HS-5 (cell line): Measurements from ENCODE around the gene CDK1.
A peak's percentile ranks its signal among the peaks of the same experiment; 100 is the strongest.
"Not testable (repeated sequence)": the region's sequence is repeated elsewhere in the genome, so short reads cannot be mapped to it uniquely, and the experiment has no call there.

ENCODE experiments used
- DNase-seq: peaks from one replicate; pipeline ENCODE4 v3.0.0-alpha.2; 2012; ENCODE audit warnings: low read depth

CDK1 gene

DNA sequence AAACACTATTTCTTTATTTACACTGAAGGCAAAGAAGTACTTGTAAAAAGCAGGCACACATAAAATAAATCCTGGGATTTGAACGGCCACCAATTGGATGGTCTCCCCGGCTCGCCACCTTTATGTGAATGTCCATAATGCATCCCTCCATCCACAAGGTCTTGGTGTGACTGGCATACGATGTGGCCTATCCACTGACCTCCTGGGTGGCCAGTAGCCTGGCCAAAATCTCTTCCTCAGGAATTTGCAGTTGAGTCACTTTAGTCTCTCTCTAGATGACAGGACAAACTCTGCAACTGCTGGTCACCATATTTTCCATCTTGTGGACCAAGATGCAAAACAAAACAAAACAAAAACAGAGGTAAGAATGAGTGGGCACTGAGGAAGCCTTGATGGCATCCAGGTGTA is 39.1 kb downstream of the CDK1 start:
- DNase-seq = no peak

DNA sequence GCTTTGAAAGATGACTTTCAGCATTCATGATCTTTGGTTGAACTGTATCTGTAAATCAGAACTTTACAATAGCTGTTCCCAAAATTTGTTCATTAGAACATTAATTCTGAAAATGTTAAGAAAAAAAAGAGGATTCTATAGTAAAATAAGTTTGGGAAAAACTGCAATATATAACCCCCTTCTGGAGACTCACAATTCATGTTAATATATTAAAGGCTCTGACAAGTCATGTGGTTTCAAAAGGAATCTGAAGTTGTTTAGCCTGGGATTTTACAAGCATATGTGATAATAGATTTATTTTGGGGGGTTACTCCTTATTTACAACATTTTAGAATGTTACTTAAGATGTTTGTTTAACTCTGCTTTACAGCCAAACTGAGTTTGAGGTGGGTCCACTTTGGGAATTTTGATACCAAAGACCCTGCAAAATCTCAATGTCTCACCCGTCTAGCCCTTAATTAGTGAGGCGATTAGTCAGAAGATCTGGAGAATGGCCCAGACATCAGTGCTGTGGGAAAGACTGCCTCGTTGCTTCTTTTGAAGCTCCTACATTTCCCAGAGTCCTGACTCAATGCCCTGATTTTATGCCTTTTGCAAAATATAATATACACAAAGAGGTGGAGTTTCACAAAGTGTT is 40.0 kb downstream of the CDK1 start:
- no peak for DNase-seq

DNA sequence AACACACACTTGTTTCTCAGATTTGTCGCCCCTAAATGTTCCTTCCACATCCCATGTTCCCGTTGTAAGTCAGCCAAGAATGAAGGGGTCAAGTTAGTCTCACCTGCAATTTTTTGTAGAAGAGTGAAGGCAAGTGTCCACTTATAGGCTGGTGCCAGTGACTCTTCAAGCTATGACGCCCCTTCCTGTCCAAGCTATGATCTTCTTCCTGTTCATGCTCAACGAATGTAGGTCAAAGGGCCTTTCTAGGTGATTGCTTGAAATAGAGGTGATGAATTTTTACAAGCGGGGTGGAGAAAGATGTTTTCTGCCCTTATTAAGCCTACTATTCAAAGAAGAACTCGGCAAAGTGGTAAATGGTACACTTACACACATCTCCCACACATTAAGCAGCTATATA is 41.0 kb downstream of the CDK1 start:
- no peak for DNase-seq

DNA sequence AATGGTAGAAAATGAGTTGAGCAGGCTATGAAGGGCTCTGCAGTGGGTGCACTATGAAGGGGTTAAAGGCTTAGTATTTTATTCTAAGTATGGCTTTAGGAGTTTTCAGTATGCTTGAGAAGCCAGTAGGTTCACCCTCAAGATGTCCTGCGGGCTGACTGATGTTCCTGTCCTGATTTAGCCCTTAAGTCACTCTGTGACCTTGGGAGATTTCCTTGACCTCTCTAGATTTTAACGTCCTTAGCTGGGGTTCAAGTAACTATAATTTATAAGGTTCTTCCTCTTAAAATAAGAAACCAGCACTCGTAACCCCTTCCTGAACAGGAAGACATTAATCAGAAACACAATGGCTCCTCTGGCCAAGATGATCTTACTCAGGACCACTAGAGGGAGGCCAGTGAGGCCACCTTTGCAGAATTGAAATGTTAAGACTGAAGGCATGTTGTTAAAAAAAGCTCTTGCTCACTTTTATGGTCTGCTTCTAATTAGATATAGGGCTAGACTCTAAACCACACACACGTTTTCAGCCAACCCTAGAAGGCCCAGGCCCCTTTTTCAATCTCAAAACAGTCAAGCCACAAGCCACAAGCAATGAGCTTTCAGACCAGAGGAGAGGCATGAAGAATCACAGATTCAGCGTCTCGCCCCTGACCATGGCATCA is 41.9 kb downstream of the CDK1 start:
- DNase-seq = no peak

DNA sequence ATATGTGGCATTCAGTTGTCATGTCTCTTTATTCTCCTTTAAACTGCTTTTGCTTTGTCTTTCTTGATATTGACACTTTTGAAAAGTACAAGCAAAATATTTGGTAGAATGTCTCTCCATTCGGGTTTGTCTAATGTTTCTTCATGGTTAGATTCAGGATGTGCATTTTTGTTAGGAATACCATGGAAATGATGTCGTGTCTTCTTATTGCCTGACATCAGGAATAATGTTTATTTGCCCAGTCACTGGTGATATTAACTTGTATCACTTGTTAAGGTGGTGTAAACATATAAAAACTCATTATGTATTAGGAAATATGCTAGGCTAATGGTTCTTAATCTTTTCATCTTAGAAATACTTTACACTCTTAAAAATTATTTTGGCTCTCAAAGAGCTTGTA is 43.4 kb downstream of the CDK1 start:
- no peak for DNase-seq

DNA sequence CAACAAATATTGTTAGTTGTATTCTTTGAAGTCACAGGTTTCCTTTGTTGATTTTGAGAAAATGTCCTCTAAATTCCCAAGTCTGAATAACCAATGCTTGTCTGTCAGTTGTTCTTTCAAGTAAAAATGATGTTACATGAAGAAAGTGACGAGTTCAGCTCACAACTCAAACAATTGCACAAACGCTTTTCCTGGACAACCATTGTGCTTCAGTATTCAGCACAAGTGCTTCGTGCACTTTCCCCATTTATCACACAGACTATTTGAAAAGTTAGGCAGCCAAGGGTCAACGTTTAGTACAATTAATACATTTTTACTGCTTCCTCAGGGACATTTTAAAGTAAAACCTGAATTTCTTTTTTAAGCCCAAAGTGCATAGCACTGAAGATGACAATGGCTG is 44.5 kb downstream of the CDK1 start:
- no peak for DNase-seq

DNA sequence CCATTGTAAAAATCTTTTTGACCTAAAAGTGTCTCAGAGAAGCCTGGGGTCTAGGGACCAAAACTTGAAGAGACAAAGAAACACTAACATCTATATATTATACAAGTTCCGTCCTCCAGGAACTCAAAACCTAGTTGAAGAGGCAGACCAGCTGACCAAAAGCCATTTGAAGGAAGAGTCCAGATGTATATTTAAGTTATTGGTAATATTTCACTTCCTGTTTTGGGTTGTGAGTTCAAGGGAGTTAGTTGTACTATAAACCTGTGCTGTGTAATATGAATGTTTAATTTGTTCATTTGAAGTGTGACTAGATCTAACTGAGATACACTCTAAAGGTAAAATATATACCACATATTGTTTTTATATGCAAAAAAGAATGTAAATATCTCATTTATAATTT is 45.0 kb downstream of the CDK1 start:
- no peak for DNase-seq

DNA sequence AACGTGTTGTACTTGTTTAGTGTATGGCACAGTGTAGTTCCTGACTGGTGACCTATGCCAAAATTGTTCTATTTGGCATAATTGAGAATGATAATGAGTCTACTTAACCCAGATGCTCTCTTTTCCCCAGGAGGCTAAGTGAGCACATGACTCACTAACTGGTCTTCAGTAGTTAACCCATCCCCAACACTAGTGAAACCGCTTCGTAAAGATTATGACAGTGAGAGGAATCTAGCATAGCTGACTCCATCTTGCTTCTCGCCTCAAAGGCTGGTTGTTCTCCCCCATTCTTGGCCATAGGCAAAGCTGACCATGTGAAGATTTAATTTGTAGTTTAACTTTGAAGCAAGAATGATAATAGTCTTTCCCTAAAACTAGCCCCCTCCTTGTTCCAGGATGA is 47.2 kb downstream of the CDK1 start:
- DNase-seq = no peak

DNA sequence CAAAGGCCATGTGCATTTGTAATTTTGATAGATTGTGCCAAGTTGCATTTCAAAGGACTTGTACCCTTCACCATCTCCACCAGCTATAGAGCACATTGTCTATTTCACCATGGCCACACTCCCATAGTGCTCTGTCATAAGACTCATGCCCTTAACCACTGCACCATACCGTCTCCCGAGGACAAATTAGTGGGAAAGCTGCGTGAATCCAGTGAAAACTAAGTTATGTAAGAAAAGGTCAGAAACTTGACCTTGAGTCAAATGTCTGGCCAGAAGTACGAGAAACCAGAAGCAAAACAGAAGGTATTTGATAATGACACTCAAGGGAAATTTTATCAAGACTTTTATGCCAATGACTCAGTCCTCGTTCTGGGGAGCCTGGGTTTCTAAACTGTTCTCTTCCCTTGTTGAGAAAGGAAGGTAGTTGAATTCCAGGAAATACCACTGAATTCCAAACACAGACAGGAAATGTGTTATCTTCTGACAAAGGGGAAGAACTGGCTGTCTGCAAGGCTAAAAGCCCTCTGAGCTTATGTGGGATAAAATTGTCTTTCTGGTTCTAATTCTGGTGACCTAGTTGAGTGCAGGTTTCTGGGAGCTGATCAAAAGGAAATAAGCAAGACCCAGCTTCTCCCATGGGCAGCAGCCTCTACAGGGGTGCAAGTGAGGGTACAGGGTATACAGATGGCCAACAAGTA is 49.7 kb downstream of the CDK1 start:
- DNase-seq = peak; percentile 69

DNA sequence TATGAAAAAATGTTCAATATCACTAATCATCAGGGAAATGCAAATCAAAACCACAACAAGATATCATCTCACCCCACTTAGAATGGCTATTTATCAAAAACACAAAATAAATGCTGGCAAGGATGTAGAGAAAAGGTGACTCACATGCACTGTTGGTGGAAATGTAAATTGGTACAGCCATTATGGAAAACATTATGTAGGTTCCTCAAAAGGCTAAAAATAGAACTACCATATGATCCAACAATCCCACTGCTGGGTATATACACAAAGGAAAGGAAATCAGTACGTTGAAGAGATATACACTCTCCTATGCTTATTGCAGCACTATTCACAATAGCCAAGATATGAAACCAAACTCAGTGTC is 50.2 kb downstream of the CDK1 start:
- DNase-seq = no peak

DNA sequence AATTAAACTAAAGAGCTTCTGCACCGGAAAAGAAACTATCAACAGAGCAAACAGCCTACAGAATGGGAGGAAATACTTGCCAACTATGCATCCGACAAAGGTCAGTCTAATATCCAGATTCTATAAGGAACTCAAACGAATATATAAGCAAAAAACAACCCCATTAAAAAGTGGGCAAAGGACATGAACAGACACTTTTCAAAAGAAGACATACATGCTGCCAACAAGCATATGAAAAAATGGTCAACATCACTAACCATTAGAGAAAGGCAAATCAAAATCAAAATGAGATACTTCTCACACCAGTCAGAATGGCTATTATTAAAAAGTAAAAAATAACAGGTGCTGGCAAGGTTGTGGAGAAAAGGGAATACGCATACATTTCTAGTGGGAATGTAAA is 53.9 kb downstream of the CDK1 start:
- DNase-seq = not testable (repeated sequence)

DNA sequence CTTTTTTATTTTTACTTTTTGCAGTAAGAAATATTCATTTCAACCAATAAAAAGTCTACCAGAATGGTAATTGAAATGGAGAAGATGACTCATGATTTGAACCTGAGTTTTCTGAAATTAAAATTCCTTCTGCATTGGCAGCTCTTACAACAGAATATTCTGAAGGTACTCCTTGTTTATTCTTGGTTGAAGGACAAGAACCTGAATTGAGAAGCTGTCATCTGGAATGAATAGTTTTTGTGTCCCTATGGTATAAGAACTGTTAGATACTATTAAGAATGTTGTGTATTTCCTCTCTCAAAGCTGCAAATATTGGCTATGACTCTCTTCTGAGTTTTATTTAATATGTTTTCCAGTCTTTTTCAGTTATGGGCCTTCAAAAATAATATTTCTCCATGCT is 56.1 kb downstream of the CDK1 start:
- no peak for DNase-seq

DNA sequence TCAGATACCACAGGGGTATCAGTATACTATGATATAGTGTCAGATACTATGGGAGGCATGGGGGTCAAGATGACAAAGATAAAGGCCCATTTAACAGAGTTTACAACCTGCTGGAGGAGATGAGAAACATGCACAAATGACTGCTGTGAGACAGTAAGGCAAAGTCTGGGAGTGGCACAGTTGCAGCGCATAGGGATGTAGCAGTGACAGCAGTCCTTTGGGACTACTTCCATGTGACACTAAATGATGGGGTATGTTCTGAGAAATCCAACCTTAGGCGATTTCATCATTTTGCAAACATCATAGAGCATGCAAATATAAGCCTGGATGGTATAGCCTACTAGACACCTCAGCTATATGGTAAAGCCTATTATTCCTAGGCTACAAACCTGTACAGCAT is 56.8 kb downstream of the CDK1 start:
- no peak for DNase-seq

DNA sequence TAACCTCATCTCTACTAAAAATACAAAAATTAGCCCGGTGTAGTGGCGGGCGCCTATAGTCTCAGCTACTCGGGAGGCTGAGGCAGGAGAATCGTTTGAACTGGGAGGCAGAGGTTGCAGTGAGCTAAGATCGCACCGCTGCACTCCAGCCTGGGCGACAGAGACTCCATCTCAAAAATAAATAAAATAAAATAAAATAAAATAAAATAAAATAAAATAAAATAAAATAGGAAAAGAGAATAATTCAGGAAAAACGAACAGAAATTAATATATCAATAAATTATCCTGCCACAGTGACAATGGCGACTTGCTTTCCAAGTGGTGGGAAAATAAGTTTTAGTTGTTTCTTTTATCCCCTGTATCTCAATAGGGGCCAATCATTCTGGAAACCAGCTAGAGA is 62.9 kb downstream of the CDK1 start:
- DNase-seq = not testable (repeated sequence)

DNA sequence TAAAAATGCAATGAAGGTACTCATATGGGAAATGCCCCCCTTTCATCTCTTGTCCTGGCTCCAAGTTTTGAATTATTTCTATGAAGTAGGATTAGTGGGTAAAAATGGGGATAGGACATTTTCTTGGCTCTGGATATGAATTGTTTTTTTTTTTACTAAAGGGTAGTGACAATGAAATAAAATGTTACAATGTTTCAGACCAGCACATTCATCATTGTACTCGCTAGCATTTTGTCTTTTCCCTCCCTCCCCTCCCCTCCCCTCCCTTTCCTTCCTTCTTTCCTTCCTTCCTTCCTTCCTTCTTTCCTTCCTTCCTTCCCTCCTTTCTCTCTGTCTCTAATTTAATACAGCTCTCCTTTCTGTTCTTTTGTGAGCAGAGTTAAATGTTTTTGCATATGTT is 64.4 kb downstream of the CDK1 start:
- no peak for DNase-seq
